ENCODE results near the gene CX3CL1.
"Not testable (repeated sequence)": the region's sequence is repeated elsewhere in the genome, so short reads cannot be mapped to it uniquely, and the experiment has no call there.

CX3CL1 gene

GRCh38 chr16:57357330-57358085 is 14.8 kb upstream of the CX3CL1 start:
- no peak for DNase-seq (ENCODE audit: low read depth)

GRCh38 chr16:57358086-57358420 is 14.2 kb upstream of the CX3CL1 start:
- DNase-seq (ENCODE audit: low read depth), result no peak

- DNase-seq (ENCODE audit: low read depth), result no peak
Observed at GRCh38 chr16:57358527-57359095, 13.7 kb upstream of the CX3CL1 start, which contains the start of gene CCL22. CCL22 (plus strand) TSS chr16:57358783; CDS start chr16:57358817, 34 bp downstream.

GRCh38 chr16:57360321-57360935 is 11.9 kb upstream of the CX3CL1 start:
- no peak for DNase-seq (ENCODE audit: low read depth)

DNA sequence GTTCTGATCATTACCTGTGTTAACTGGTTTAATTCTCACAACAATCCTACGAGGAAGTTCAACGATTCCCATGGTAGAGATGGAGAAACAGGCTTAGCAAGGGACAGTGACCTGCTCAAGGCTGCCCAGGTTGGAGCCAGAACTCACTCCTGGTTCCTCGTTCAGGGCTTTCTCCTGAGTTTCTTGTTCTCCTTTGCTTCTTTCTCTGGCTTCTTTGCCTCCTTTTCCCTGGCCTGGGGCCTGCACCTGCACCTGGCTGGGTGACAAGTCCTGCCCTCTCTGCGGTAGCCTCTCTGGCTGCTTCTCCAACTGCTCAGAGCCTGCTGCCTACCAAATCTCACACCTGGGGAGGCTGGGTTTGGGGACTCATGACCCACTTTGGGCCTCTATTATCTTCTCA is 10.9 kb upstream of the CX3CL1 start:
- DNase-seq (ENCODE audit: low read depth), result no peak

DNA sequence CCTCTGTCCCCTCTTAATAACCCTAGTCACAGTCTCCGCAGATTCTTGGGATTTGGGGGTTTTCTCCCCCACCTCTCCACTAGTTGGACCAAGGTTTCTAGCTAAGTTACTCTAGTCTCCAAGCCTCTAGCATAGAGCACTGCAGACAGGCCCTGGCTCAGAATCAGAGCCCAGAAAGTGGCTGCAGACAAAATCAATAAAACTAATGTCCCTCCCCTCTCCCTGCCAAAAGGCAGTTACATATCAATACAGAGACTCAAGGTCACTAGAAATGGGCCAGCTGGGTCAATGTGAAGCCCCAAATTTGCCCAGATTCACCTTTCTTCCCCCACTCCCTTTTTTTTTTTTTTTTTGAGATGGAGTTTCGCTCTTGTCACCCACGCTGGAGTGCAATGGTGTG is 8.1 kb upstream of the CX3CL1 start:
- no peak for DNase-seq (ENCODE audit: low read depth)

DNA sequence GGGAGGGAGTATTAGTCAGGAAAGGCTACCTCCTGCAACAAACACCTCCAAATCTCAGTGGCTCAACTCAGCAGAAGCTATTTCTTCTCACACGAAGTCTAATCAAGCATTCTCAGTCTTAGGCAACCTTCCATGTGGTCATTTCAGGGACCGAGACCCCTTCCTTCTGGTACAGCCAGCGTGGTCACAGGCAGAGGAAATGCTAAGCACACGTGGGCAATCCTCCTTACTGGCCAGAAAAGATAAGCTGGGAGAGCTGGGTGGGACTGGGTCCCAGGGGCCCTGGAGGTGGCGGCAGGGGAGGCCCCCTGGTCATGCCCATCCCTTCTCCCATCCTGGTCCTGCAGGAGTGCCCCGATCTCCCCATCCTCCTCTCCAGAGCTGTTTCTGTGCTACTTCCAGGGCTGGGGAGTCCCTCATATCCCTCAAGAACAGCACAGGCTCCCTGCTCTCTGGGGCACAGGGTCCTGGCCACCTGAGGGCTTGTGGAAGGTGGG is 5.7 kb upstream of the CX3CL1 start:
- no peak for DNase-seq (ENCODE audit: low read depth)

GRCh38 chr16:57367116-57367752 is 5.1 kb upstream of the CX3CL1 start:
- no peak for DNase-seq (ENCODE audit: low read depth)

DNA sequence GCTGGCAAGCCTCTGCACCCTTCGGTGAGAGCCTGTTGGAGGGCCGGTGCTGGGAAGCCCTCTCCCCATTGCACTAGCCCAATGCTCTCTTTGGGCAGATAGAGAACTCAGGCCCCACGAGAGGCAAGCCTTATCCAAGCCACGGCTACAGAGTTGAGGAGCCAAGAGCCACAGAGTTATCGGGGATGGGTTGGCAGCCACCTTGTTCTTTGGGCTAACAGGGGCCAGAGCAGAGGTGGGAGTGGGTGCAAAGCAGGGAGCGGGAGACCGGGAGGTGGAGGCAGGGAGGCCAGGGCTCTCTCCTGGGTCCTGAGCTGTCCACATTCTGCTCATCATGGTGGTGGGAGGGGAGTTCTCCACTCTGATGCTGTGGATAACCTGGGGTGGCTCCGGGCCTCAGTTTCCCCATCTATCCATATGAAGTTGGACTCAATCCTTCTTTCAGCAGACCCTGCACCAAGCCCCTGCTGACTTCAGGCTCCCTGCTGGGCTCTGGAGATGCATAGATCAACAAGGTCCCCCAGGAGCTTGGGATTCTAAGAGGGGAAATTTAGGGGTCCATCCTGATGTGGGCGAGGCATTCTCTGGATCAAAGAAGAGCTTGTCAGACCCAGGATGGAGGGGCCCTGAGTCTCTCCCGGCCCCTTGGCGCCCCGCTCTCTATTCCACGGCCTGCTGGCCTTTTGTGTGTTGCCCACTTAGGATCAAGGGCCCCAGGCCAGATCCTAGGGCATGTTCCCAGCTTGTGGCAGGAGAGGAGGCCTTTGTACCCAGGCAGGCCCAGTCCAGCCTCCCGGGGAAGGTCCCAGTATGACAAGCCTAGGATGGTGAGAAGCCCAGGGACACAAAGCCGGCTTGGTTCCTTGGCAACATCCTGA is 557 bp upstream of the CX3CL1 start:
- DNase-seq (ENCODE audit: low read depth), result no peak

GRCh38 chr16:57373117-57373947 is 1.0 kb downstream of the CX3CL1 start:
- DNase-seq (ENCODE audit: low read depth), result no peak

DNA sequence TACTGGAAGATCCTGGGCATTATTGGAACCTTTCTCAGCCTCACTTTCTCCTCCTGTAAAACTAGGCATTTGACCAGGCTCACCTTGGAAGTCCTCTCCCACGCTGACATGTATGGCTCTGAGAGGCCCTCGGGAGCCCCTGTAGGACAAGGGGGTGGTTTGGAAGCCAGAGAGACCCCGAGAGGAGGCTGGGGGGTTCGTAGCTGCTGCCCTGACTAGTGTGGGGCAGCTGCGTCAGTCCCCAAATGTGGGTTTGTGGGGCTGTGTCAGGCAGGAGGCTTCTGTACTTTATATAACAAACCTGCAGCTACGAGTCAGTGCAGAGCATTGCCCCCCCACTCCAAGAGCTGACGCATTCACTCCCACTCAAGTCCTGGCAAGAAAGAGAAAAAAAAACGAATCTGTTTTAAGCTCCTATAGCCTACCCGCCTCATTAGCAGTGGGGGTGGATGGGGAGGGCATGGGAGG is 1.8 kb downstream of the CX3CL1 start:
- DNase-seq (ENCODE audit: low read depth), result no peak

DNA sequence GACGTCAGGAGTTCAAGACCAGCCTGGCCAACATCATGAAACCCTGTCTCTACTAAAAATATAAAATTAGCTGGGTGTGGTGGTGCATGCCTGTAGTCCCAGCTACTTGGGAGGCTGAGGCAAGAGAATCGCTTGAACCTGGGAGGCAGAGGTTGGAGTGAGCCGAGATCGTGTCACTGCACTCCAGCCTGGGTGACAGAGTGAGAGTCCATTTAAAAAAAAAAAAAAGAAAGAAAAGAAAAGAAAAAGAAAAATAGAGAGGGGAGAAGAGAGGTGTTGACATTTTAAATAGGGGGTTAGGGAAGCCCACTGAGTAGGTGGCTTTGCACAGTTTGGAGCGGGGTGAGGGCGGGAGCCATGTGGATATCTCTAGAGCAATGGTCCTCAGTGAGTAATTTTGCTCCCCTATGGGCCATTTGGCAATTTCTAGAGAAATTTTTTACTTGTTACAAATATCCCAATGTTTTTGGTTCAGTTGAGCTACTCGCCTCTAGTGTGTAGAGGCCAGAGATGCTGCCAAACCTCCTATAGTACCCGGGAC is 2.7 kb downstream of the CX3CL1 start:
- DNase-seq (ENCODE audit: low read depth), result not testable (repeated sequence)

GRCh38 chr16:57376313-57376818 is 4.1 kb downstream of the CX3CL1 start:
- no peak for DNase-seq (ENCODE audit: low read depth)

DNA sequence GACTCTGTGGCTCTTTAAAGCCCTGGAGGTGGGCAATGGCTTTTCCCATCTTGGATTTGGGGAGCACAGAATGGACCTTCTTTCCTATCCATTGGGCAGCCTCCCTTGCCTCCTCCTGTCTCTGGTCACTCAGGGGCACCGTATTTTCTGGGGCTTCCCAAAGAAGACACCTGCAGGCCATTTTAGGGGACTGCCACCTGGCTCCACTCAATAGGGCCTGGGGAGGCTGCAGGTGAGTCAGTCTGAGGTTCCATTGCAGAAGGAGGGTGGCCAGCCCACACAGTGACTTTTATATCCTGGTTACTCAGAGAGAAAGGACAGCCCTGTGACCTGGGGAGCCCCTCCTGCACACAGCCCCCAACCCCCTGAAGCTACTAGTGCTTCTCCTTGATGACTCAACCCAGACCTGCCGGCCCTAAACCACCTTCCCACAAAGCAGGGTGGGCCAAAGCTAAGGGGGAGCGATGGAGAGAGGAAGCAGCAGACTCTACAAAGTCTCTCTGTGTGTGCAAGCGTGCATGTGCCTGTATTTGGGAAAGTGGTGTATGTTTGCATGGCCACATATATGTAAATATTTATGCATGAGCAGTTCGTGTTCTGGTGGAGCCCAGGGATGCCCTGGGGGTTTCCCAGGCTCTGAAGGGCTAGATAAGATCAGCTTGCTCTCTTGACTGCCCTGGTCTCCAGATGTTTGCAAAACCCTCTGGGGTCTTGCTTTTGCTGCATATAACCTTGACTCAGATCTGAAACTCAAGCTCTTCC is 5.0 kb downstream of the CX3CL1 start:
- DNase-seq (ENCODE audit: low read depth), result peak; percentile 36

DNA sequence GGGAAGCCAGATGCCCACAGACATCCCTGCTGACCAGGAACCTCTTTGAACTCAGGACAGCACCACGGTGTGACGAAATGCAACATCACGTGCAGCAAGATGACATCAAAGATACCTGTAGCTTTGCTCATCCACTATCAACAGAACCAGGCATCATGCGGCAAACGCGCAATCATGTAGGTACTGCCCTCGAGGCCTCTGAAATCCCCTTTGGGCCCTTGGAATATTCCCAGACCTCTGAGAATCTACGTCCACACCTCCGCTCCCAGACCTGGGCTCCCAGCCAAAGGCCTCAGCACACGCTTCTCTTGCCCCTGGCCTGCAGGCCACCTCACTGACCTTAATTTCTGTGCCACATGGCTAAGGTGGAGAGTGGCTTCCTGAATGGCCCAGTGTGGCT is 7.3 kb downstream of the CX3CL1 start:
- no peak for DNase-seq (ENCODE audit: low read depth)

GRCh38 chr16:57380671-57381462 is 8.6 kb downstream of the CX3CL1 start:
- no peak for DNase-seq (ENCODE audit: low read depth)

GRCh38 chr16:57381791-57382534 is 9.7 kb downstream of the CX3CL1 start:
- no peak for DNase-seq (ENCODE audit: low read depth)

Measured in stimulated activated CD8-positive, alpha-beta memory T cell treated with anti-CD3 and anti-CD28 coated beads, Interleukin-4, amount 100 ng/mL, for 24 hours (primary cell).